Measurements from ENCODE around the gene PITRM1.
"Not testable (repeated sequence)": the region's sequence is repeated elsewhere in the genome, so short reads cannot be mapped to it uniquely, and the experiment has no call there.

The PITRM1 gene, protein sequence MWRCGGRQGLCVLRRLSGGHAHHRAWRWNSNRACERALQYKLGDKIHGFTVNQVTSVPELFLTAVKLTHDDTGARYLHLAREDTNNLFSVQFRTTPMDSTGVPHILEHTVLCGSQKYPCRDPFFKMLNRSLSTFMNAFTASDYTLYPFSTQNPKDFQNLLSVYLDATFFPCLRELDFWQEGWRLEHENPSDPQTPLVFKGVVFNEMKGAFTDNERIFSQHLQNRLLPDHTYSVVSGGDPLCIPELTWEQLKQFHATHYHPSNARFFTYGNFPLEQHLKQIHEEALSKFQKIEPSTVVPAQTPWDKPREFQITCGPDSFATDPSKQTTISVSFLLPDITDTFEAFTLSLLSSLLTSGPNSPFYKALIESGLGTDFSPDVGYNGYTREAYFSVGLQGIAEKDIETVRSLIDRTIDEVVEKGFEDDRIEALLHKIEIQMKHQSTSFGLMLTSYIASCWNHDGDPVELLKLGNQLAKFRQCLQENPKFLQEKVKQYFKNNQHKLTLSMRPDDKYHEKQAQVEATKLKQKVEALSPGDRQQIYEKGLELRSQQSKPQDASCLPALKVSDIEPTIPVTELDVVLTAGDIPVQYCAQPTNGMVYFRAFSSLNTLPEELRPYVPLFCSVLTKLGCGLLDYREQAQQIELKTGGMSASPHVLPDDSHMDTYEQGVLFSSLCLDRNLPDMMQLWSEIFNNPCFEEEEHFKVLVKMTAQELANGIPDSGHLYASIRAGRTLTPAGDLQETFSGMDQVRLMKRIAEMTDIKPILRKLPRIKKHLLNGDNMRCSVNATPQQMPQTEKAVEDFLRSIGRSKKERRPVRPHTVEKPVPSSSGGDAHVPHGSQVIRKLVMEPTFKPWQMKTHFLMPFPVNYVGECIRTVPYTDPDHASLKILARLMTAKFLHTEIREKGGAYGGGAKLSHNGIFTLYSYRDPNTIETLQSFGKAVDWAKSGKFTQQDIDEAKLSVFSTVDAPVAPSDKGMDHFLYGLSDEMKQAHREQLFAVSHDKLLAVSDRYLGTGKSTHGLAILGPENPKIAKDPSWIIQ

DNA sequence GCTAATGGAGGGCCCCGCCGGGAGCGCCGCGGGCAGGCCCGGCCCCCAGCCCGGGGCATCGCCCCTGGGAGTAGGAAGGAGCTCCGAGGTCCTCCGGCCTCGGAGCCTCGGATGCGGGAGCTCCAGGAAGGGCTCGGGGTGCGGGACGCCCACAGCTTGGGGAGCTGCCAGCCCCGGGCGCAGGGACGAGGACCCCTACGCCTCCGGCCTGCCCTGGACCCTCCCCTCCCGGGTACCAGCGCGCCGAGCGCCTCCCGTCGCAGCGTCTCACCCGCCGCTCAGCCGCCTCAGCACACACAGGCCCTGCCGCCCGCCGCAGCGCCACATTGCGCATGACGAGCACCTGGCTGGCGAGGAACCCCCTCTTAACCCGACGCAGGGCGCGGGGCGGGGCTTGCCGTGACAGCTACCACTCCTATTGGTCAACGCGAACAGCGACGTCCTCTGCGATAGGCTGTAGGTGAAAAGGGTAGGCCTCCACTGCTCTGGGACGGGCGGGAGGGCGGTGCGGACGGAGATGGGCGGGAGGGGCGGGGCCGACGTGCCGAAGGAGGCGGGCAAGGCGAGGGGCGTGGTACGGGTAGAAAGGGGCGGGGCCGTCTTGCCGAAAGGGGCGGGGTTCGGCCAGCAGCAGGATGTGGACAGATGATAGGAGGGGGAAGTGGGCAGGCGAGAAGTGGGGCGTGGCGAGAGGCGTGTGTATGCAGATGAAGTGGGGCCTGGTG lies at the start of gene PITRM1:
Gene PITRM1 (minus strand): TSS at position 337 of the 725 bp plus-strand sequence. CDS start 10 bp downstream, at position 327.
- DNase-seq (ENCODE audit: low read depth), result peak; percentile 99

DNA sequence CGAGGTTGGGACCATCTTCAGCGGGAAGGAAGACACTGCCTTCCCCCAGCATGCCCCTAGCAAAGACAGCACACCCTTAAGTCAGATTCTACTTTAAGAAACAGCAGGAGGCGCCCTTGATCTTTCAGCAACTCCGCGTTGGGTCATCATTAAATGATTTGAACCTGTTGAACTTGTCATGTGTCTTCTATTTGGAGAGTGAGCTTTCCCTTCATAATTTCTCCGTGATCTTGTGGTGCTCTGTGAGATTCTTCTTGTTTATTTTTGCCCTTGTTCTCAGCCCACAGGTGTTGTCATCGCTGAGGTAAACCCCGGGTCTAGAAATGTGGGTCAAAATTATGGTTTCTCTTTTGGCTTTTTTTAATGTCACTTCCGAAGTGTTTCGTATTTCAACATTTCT lies 49.5 kb upstream of the PITRM1 start:
- no peak for DNase-seq (ENCODE audit: low read depth)

DNA sequence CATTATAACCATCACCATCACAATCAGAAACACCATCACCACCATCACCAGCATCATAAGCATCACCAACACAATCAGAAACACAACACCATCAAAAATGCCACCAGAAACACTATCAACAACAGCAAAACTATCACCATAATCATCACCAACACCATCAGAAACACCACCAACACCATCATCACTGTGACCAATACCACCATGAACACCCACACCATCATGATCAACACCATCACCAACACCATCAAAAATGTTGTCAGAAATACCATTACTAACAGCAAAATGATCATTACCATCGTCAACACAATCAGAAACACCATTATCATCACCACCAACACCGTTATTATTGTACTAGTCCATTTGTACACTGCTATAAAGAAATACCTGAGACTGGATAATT lies 49.0 kb upstream of the PITRM1 start:
- DNase-seq (ENCODE audit: low read depth), result not testable (repeated sequence)

DNA sequence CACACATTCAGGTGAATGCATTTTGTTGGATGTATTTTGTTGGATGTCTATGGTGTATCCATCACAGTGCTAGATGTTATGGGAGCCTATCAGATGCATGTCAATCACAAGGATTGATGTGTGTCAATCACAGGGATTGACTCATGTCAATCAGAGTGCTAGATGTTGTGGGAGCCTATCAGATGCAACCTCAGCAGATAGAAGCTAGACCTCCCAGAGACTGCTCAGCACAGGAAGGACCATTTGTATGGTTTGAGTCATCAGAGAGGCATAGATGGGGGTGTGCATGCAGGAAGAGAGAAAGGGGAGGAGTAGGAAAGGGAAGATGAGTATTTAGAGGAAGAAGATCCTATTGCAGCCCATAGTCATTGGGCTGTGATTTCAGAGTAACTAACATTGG lies 48.3 kb upstream of the PITRM1 start:
- no peak for DNase-seq (ENCODE audit: low read depth)

DNA sequence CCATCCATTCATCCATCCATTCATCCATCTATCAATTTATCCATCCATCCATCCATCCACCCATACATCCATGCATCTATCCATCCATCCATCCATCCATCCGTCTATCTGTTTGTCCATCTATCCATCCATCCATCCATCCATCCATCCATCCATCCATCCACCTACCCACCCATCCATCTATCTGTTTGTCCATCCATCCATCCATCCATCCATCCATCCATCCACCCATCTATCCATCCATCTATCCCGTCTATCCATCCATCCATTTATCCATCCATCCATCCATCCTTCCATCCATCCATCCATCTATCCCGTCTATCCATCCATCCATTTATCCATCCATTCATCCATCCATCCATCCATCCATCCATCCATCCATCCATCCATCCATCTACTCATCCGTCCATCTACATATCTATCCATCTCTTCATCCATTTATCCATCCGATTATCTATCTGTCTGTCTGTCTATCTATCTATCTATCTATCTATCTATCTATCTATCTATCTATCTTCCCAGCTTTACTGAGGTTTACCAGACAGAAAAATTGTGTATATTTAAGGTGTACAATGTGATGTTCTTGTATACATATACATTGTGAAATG lies 46.5 kb upstream of the PITRM1 start:
- not testable (repeated sequence) for DNase-seq (ENCODE audit: low read depth)

DNA sequence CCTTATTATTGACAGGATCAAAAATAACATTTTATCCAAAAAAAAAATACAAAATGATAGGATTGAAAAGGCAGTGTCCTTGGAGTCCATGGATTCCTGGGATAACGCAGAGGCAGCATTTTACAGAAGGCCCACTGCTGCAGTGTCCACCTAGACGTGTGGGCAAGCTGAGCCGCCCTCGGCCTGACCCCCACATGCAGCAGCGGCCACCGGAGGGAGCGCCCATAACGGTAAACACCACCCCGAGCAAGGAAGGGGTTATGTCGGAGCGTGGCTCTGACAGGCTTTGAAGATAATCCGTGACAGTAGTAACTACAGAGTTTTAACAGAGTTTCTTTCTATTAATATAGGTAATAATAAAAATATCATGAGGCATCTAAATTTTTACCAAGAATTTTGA lies 45.3 kb upstream of the PITRM1 start:
- DNase-seq (ENCODE audit: low read depth), result no peak

DNA sequence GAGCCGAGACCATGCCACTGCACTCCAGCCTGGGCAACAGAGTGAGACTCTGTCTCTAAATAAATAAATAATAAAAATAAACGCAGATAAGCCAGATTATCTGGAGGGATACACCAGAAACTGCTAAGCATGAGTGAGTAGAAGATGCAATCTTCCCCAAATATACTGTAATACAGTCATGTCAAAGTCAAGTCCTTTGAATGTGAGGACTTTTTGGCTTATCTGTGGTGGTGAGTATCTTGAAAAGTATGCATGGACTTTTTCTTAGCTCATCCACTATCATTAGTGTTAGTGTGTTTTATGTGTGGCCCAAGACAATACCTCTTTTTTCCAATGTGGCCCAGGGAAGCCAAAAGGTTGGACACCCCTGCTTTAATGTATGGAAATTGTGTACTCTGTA lies 44.7 kb upstream of the PITRM1 start:
- DNase-seq (ENCODE audit: low read depth), result no peak

DNA sequence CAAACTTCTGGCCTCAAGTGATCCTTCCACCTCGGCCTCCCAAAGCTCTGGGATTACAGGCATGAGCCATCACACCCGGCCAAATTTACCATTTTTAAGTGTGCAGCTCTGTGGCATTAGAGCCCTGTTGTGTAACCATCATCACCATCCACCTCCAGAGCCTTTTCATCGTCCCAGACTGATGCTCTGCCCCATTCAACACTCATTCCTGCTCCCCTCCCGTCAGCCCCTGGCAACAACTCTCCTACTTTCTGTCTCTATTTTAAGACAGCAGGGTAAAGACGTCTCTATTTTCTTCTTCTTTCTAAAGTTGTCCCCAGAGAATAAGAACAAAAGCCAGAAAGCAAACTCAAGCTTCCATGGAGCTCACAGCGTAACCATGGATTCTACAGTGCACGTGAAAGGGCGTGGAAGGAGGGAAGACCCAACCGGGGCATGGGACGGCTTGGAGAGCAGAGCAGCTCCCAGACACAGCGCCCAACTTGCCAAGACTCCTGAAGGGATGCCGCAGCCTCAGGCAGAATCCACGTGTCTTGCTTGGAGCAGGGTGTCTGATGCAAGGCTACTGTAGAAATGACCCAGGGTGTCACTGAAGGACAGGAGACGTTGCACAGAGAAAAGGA lies 42.7 kb upstream of the PITRM1 start:
- DNase-seq (ENCODE audit: low read depth), result no peak

DNA sequence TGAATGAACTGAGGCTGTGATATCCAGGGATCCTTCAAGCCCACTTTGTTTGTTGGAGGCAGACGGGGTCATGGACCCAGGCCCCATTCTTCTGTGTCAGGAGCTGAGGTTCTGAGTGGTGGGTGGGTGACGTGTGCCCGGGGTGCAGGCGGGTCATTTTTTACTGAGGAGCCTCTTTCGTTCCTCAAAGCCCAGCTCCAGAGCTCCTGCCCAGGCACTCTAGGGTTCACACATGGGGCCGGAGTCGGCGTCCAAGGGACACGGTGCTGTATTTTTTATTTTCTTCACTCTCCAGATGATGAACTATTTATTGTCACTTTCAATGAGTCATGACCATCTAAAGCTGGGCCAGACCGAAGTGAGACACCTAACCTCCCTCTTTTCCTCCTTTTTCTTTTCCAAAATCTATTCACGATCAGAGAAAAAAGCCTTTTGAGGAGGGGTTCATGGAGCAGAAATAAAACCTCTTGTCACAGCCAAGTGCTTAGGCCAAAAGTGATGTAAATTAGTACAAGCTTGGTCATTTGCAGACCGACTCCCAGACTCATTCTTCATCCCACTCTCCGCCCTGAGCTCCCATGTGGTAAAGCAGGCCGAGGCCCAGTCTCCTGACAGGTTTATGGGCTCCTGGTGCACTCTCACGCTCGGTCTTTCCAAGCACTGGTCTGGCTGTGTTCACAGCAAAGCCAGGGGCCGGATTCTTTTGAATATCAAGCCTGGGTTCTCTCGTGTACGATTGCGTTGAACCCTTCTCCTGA lies 41.4 kb upstream of the PITRM1 start:
- DNase-seq (ENCODE audit: low read depth), result no peak

DNA sequence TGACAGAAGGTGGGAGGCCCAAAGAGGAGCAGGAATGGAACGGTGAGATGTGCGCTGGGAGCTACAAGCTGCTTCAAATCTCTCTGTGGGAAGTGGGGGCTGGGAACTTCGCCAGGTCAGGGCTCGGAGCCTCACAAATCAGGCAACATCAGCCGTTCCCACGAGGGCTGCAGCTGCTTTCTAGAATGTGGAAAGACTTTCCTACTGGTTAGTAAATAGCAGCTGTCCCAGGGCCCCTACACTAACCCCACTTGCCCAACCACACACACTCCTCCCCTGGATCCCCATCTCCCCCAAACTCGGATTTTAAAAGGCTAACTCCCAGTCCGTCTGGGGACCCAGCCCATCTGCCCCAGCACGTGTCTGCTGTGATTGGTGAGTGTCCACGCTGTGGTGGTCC lies 40.6 kb upstream of the PITRM1 start:
- DNase-seq (ENCODE audit: low read depth), result no peak

DNA sequence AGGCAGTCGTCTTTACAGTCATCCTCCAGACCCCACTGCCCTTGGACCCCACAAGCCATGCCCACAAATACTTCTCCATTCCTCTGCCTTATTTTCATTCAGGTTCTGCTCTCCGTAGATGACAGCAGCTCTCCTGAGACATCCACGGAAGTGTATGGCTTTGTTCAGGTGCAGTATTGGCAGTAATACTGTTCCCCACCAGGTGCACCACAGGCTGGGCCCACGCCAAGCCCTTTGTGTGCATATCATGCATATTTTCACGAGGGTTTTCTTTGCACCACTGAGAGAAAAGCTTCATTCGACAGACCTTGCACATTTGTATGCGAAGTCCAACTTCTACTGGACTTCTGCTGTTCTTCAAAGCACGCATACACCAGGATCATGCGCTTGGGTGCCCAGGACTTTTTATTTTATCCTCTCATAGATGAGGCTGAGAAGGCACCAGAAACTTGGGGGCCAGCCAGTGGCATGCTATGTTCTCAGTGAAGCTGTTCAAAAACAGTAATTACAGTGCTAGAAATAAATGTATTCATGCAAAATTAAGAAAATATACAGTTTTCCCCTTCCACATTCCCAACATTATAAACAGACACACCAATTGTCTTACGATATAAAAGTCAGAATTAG lies 37.8 kb upstream of the PITRM1 start:
- no peak for DNase-seq (ENCODE audit: low read depth)

DNA sequence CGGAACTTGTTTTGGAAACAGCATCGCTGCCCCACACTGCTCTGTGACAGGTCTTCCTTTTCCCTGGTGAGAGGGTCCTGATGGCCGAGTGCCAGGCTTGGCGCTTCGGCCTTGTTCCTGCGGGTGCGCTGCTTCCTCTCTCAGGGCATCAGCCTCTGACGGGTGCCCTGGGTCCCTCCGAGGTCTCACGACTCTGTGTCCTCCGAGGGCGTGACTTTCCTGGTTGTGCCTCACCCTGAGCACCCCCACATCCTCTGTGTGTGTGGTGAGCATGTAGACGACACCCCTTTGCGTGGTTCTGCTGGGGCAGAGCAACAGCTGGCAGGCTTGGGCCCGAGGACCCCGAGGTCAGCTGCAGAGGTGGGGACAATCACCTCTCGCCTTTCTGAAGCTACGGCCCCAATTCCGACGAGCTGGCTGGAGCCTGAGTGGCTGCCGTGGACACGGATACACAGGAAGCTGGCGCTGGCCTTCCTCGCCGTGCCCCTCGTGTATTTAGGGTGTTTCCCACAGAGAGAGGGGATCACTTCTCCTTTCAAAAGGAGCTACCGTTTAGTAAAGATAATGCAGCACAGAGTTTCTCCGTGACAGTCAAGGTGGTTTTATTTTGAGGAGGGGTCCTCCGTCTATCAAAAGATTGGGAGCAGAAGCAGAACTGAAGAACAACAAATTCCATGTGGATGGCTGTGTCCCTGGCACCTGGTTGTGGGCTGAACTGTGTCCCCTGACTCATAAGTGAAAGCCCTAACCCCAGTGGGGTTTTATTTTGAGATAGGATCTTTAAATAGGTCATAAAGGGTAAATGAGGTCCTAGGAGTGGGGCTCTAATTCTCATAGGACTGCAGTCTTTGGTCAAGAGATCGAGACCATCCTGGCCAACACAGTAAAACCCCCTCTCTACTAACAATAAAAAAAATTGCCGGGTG lies 36.2 kb upstream of the PITRM1 start:
- no peak for DNase-seq (ENCODE audit: low read depth)

DNA sequence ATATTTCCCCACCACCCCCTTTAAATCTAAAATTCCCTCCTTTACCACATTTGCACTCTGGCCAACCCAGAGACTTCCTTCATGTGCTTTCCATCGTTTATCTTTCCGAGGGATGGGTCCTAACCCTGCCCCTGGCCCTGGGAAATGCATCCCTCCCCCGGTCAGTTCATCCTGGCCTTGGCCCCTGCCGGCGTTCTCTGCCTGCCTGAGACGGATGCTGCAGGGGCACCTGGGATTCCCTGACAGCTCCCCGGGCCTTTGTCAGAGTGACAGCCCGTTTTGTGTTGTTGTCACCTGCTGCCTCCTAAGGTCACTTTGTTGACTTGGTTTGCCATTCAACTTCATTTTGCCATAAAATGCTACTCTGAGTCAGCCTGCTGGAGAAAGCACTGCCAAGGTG lies 34.8 kb upstream of the PITRM1 start:
- no peak for DNase-seq (ENCODE audit: low read depth)

DNA sequence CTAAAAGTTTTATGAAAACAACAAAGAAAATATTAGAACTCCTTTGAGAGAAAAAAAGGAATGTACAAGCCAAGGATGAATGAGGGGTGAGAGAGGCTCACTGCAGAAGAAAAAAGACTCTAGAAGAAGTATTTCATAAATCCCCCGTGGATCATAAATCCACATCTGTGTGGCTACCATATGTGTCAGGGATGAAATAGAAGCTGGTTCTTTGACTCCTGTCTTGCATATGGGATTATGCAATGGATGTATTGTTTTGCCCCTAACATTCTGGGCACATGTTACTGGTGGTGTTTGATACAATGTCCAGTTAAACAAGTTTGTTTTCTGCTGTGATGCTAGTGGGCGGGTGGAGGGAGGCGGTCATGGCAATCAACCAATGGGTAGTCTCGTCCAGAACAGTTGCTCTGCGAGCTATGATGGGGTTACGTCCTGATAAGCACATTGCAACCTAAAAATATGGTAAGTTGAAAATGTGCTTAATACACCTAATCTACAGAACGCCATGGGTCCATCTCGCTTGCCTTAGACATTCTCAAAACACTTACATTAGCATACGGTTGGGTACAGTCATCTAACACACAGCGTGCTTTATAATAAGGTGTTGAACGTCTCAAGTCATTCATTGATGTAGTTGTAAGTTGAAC lies 34.1 kb upstream of the PITRM1 start:
- no peak for DNase-seq (ENCODE audit: low read depth)

DNA sequence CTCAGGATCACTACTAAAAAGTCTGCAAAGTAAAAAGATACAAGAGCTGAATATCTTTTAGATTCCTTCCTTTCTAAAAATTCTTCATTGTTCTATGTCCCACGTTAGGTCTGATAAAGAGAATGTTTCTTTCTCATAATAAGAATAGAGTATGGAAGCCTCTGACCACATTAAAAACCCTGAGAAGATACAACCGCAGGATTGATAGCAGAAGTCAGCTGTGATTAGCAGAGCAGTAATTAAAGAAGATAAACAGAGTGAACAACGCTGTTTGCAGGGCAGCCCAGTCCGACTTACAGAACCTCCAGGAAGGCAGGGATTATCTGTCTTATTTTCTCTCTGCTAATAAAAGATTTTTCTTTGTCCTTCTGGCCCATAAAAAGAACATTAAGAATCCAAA lies 31.4 kb upstream of the PITRM1 start:
- DNase-seq (ENCODE audit: low read depth), result no peak

DNA sequence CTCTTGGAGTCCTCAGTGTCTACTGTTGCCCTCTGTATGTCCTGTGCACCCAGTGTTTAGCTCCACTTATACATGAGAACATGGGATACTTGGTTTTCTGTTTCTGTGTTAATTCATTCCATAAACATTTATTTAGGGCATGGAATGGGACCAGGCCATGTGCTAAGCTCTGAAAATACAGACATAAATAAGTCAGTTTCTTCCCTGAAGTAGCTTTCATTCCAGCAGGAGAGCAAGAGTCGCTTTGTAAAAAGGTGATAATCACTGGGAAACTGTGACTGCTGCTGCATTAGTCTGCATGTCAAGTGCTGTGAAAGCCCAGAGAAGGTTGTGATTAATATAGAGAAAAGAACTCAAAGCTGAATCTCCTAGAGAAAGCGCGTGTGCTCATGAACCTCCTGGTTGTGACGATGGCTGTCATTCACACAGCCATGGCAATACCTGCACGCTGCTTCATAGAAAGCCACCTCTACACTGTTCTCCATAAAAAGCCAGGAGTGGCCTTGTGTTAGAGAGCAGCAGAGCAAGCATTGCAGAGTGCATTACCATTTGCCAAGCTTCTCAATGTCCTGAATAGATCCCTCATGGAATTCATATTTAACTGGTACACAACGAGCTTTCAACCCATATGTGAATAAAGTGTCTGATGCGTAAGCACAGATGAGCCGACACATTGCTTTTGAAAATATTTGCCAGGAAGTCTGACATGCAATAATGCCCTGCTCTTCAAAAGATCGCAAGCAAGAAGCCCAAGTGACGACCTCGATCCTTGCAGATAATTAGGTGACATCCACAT lies 30.6 kb upstream of the PITRM1 start:
- DNase-seq (ENCODE audit: low read depth), result no peak

DNA sequence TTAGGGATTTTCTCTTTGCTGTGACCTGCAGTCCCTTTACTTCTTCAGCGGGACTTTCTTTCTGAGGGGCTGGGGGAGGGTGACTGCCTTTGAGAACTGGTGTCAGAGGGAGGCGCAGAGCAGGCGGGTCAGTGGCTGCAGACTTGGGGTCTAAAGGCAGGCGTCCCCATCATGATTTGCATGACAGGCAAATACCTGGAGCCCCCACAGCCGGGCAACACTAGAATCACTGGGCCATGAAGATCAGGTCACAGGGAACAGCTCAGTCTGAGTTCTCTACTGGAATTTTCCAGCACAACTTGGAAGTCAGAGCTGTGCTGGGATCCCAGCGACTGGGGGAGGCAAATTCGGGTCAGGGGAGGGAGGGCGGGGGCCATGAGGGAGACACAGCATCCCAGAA lies 29.2 kb upstream of the PITRM1 start:
- no peak for DNase-seq (ENCODE audit: low read depth)

DNA sequence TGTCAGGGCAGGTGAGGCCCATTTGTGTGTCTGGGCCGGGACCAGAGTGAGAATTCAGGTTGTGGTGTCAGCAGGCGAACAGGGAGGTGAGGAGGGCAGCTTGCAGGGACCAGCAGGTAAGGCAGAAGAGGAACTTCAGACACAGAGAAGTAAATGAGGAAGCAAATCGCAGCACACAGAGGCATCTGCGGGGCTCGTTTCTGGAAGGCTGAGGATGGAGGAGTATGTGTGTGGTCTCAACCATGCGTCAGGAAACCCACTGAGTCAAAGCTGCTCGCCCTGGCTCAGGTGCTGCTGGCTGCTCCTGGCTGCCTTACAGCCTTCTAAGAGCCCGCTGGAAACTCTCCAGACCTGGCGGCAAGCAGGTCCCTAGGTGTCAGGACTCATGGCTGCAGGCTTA lies 26.9 kb upstream of the PITRM1 start:
- no peak for DNase-seq (ENCODE audit: low read depth)

Data from fibroblast of the conjunctiva (primary cell).